ENCODE results near the gene UGGT1.

GRCh38 chr2:128180031-128180430, 89.0 kb downstream of the UGGT1 start:
- no peak for TF ChIP-seq CTCF (IDR thresholded peaks at IDR 0.05)
- TF ChIP-seq POLR2A (IDR thresholded peaks at IDR 0.05) = no peak
- TF ChIP-seq EP300 (IDR thresholded peaks at IDR 0.05) = no peak
